ENCODE measurements around the gene EFCAB5.

DNA sequence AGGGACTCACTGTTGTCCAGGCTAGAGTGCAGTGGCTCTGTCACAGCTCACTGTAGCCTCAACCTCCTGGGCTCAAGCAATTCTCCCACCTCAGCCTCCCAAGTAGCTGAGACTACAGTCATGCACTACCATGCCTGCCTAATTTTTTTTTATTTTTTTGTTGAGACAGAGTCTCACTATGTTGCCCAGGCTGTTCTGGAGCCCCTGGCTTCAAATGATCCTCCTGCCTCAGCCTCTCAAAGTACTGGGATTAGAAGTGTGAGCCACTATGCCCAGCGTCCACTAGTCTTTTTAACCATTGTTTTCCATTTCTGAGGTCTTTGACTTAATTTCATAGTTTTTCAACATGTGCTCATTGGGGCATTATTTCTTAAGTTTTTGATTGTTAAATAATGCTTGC is 188.7 kb downstream of the EFCAB5 start:
- TF ChIP-seq, protein P1, sequence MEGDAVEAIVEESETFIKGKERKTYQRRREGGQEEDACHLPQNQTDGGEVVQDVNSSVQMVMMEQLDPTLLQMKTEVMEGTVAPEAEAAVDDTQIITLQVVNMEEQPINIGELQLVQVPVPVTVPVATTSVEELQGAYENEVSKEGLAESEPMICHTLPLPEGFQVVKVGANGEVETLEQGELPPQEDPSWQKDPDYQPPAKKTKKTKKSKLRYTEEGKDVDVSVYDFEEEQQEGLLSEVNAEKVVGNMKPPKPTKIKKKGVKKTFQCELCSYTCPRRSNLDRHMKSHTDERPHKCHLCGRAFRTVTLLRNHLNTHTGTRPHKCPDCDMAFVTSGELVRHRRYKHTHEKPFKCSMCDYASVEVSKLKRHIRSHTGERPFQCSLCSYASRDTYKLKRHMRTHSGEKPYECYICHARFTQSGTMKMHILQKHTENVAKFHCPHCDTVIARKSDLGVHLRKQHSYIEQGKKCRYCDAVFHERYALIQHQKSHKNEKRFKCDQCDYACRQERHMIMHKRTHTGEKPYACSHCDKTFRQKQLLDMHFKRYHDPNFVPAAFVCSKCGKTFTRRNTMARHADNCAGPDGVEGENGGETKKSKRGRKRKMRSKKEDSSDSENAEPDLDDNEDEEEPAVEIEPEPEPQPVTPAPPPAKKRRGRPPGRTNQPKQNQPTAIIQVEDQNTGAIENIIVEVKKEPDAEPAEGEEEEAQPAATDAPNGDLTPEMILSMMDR (IDR thresholded peaks at IDR 0.05; ENCODE audit: low read depth, low read length) = no peak
- no peak for TF ChIP-seq POLR2A (IDR thresholded peaks at IDR 0.05; ENCODE audit: extremely low read depth, insufficient read length)
- TF ChIP-seq, protein P2, sequence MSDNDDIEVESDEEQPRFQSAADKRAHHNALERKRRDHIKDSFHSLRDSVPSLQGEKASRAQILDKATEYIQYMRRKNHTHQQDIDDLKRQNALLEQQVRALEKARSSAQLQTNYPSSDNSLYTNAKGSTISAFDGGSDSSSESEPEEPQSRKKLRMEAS (IDR thresholded peaks at IDR 0.05; ENCODE audit: low read depth, low read length) = no peak

Data from NB4 (cell line).